Endothelial cell of umbilical vein (primary cell): ENCODE measurements around the gene ZNF423. TPM values are rescaled to one million over a fixed set of nuclear protein-coding genes. Genes with fewer than 3 reads are reported as not detected.

Experiments used
- BruUV-seq: library from RNA; stranded (reverse); fragments of 400-500 nt; replicated peaks from 2 replicates; lab custom pipeline; 2021; lab: Mats Ljungman, UMichigan
- CTCF ChIA-PET: fragments of 300-600, 350-600 bp; sonication (Branson Sonifier 250); formaldehyde crosslinking; loops from one replicate; lab custom pipeline; 2021; ENCODE audit warnings: antibody characterized with exemption, inconsistent platforms; lab: Charles Lee
- POLR2A ChIA-PET: fragments of 300-600, 350-600 bp; sonication (Branson Sonifier 250); formaldehyde crosslinking; loops from one replicate; lab custom pipeline; 2021; ENCODE audit warnings: antibody characterized with exemption, inconsistent platforms; lab: Charles Lee
- DNase-seq: peaks from one replicate; pipeline ENCODE4 v3.0.0-alpha.2; 2011; ENCODE audit warnings: low read depth, low spot score
- FAIRE-seq: peaks from 2 replicates; lab custom pipeline; 2011; peaks lifted over from hg19 to GRCh38; lab: Jason Lieb, UNC
- H2AFZ ChIP-seq: 2 replicates; pipeline ENCODE4 v1.6.0; 2012; ENCODE audit warnings: low read depth, low read length, control low read depth, inconsistent platforms
- H3K27ac ChIP-seq: 2 replicates; pipeline ENCODE4 v1.5.1; 2011; ENCODE audit warnings: low read depth, mild to moderate bottlenecking, control low read depth, low read length, moderate library complexity; ENCODE audit not compliant: insufficient read depth
- H3K27me3 ChIP-seq, 2 experiments: 2 replicates each; pipeline versions ENCODE4 v1.6.0 to v1.6.1; 2011; ENCODE audit warnings: low read length in 2 of 2, mixed read lengths in 1 of 2; ENCODE audit not compliant: control insufficient read depth in 2 of 2, insufficient read depth in 2 of 2
- H3K36me3 ChIP-seq, 2 experiments: 2 replicates in 1 of 2; 3 replicates in 1 of 2; pipeline ENCODE4 v1.5.1; 2011; ENCODE audit warnings: low read length in 2 of 2, mild to moderate bottlenecking in 1 of 2, moderate library complexity in 1 of 2; ENCODE audit not compliant: control insufficient read depth in 2 of 2, insufficient read depth in 2 of 2; ENCODE audit errors: extremely low read depth in 1 of 2
- H3K4me1 ChIP-seq: 3 replicates; pipeline ENCODE4 v1.5.1; 2011; ENCODE audit warnings: mild to moderate bottlenecking, low read length; ENCODE audit not compliant: control insufficient read depth, insufficient read depth; ENCODE audit errors: extremely low read depth
- H3K4me2 ChIP-seq: 2 replicates; pipeline ENCODE4 v1.6.1; 2011; ENCODE audit warnings: low read length, control low read depth, mixed read lengths; ENCODE audit not compliant: insufficient read depth
- H3K4me3 ChIP-seq, 3 experiments: fragments of 200-600 bp in 1 of 3; sonication (generic), shearing (Covaris generic) in 1 of 3; replicated peaks in 1 of 3; 2 replicates each; pipeline ENCODE4 v1.5.1; 2011 to 2016; ENCODE audit warnings: control low read depth in 3 of 3, low read length in 3 of 3, mild to moderate bottlenecking in 2 of 3, inconsistent platforms in 1 of 3, low read depth in 1 of 3, moderate library complexity in 1 of 3; ENCODE audit not compliant: insufficient read depth in 1 of 3
- H3K79me2 ChIP-seq: 2 replicates; pipeline ENCODE4 v1.6.0; 2012; ENCODE audit warnings: low read length, inconsistent platforms; ENCODE audit not compliant: control insufficient read depth, insufficient read depth
- H3K9ac ChIP-seq: replicated peaks from 2 replicates; pipeline ENCODE3; 2011; ENCODE audit warnings: low read length, control low read depth; ENCODE audit not compliant: insufficient read depth; ENCODE audit errors: extremely low read depth
- H3K9me1 ChIP-seq: replicated peaks from 3 replicates; pipeline ENCODE4 v1.6.0; 2011; ENCODE audit warnings: mild to moderate bottlenecking, low read length; ENCODE audit not compliant: control insufficient read depth, insufficient read depth; ENCODE audit errors: extremely low read depth
- H3K9me3 ChIP-seq: replicated peaks from 2 replicates; pipeline ENCODE4 v1.5.1; 2012; ENCODE audit warnings: low read length, inconsistent platforms; ENCODE audit not compliant: control insufficient read depth, insufficient read depth
- H4K20me1 ChIP-seq: replicated peaks from 2 replicates; pipeline ENCODE3; 2011; ENCODE audit warnings: mild to moderate bottlenecking, low read length; ENCODE audit not compliant: control insufficient read depth, insufficient read depth; ENCODE audit errors: extremely low read depth
- EZH2 ChIP-seq: IDR thresholded peaks from 2 replicates; pipeline ENCODE4 v1.6.1; 2012; ENCODE audit warnings: borderline replicate concordance, low read depth, mild to moderate bottlenecking, moderate library complexity, low read length, inconsistent platforms; ENCODE audit not compliant: severe bottlenecking
- FOS ChIP-seq: IDR thresholded peaks from 2 replicates; pipeline ENCODE4 v1.6.1; 2011; ENCODE audit warnings: mild to moderate bottlenecking, low read length, moderate library complexity, borderline replicate concordance; ENCODE audit not compliant: insufficient read depth
- GATA2 ChIP-seq: IDR thresholded peaks from 2 replicates; pipeline ENCODE4 v1.7.0; 2011; ENCODE audit warnings: low read depth, mild to moderate bottlenecking, moderate library complexity, mixed read lengths, low read length; ENCODE audit not compliant: insufficient read length, insufficient read depth
- JUN ChIP-seq: IDR thresholded peaks from 2 replicates; pipeline ENCODE4 v1.6.1; 2011; ENCODE audit warnings: borderline replicate concordance, low read depth; ENCODE audit not compliant: insufficient read length, insufficient read depth
- MYC ChIP-seq: IDR thresholded peaks from one replicate; pipeline ENCODE4 v1.6.1; 2011; ENCODE audit warnings: mild to moderate bottlenecking, low read depth, low read length
- POLR2A ChIP-seq: IDR thresholded peaks from 2 replicates; pipeline ENCODE4 v1.6.1; 2012; ENCODE audit warnings: low read depth, mild to moderate bottlenecking, control low read depth, low read length
- POLR2AphosphoS5 ChIP-seq: IDR thresholded peaks from 2 replicates; pipeline ENCODE4 v1.6.1; 2012; ENCODE audit warnings: low read depth, mild to moderate bottlenecking, control low read depth, low read length, moderate library complexity; ENCODE audit not compliant: insufficient read depth
- dilution Hi-C: fragments of 300-500 bp; cut with MboI; formaldehyde crosslinking; loops from one replicate; pipeline ENCODE4 v1.15.0; 2019; ENCODE audit warnings: low sequenced_read_pairs; ENCODE audit not compliant: extremely low pct_ligation_motif_present
- intact Hi-C: fragments of 100-400 bp; cut with micrococcal nuclease; formaldehyde crosslinking; loops from one replicate; pipeline ENCODE4 v1.10.0; 2022
- polyA plus RNA-seq, 4 experiments: library from polyadenylated mRNA; depleted of rRNA in 3 of 4; stranded (reverse) in 3 of 4; unstranded in 1 of 4; fragments of >200 nt; gene quantifications; 2 replicates each; pipeline versions ENCODE4 v1.2.1 to v1.2.3, GENCODE V29; 2011 to 2012; ENCODE audit warnings: missing spikeins in 1 of 4
- total RNA-seq: library from RNA; stranded (reverse); gene quantifications from 2 replicates; pipeline ENCODE4 v1.2.3, GENCODE V29; 2021
- TF ChIP-seq, protein P1 (sequence below): IDR thresholded peaks from 2 replicates; pipeline ENCODE4 v1.6.1; 2011; ENCODE audit not compliant: insufficient read depth, insufficient read length
- TF ChIP-seq, protein P2 (sequence below), 2 donors: IDR thresholded peaks; 1 replicate in 1 of 2; 2 replicates in 1 of 2; pipeline ENCODE4 v1.5.1; 2011; ENCODE audit warnings: low read length in 2 of 2, mild to moderate bottlenecking in 2 of 2, moderate library complexity in 2 of 2, control low read depth in 1 of 2, inconsistent platforms in 1 of 2, low read depth in 1 of 2; ENCODE audit not compliant: insufficient read depth in 1 of 2; ENCODE audit errors: extremely low read depth in 1 of 2

The ZNF423 gene
- total and polyA plus RNA-seq, 2 donors (not counting 3 experiments of a cell fraction or from before 2014, with no cell fraction given) = 2.2 to 8.1 TPM

DNA sequence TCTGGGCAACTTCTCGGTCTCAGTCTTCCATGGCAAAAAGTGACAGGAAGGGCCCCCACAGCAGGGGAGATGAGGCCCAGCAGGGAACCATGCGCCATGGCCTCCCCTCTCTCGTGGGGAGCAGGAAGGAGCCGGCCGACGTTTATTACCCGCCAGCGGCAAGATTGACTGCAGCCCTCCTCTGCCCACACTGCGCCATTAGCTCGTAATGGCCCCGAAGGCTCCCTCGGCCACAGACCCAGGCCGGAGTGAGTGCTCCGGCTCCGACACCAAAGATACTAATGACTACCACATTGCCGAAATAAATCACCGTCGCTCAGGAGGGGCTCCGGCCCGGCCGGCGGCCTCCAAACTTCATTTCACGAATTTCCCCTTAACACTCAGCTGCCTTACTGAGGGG is 255.4 kb downstream of the ZNF423 start:
- CTCF ChIA-PET = no interaction called here
- H3K36me3 ChIP-seq = no peaks in the 10 kb centered on the region

More for the DNA sequence above, 255.4 kb downstream of the ZNF423 start:
- DNase-seq = no peak
- Histone ChIP-seq H3K27ac (no peak overlapping the region), H3K27me3 (no peaks in the 10 kb centered on the region), H3K9ac (no peak overlapping the region), H3K4me3 (no peak overlapping the region), H3K4me1 (peaks cover 4% of the 10 kb centered on the region), H3K9me1 (no peaks in the 10 kb centered on the region), H4K20me1 (no peaks in the 10 kb centered on the region), H2AFZ (no peak overlapping the region), H3K4me2 (no peak overlapping the region), H3K79me2 (no peaks in the 10 kb centered on the region), H3K9me3 (no peaks in the 10 kb centered on the region)
- intact Hi-C loops (no loop called here), dilution Hi-C loops (no loop called here)
- no peak for TF ChIP-seq POLR2A
- TF ChIP-seq FOS = no peak
- TF ChIP-seq, protein P1, sequence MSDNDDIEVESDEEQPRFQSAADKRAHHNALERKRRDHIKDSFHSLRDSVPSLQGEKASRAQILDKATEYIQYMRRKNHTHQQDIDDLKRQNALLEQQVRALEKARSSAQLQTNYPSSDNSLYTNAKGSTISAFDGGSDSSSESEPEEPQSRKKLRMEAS = no peak
- TF ChIP-seq GATA2 = no peak
- TF ChIP-seq MYC = no peak
- TF ChIP-seq EZH2 = no peak
- no peak for TF ChIP-seq POLR2AphosphoS5
- no peak for TF ChIP-seq JUN
- TF ChIP-seq, protein P2, sequence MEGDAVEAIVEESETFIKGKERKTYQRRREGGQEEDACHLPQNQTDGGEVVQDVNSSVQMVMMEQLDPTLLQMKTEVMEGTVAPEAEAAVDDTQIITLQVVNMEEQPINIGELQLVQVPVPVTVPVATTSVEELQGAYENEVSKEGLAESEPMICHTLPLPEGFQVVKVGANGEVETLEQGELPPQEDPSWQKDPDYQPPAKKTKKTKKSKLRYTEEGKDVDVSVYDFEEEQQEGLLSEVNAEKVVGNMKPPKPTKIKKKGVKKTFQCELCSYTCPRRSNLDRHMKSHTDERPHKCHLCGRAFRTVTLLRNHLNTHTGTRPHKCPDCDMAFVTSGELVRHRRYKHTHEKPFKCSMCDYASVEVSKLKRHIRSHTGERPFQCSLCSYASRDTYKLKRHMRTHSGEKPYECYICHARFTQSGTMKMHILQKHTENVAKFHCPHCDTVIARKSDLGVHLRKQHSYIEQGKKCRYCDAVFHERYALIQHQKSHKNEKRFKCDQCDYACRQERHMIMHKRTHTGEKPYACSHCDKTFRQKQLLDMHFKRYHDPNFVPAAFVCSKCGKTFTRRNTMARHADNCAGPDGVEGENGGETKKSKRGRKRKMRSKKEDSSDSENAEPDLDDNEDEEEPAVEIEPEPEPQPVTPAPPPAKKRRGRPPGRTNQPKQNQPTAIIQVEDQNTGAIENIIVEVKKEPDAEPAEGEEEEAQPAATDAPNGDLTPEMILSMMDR (IDR thresholded peaks at IDR 0.05; ENCODE audit: extremely low read depth in 1 of 2, insufficient read depth in 1 of 2, low read depth in 1 of 2, low read length in 2 of 2) = no peak
- FAIRE-seq = no peak
- POLR2A ChIA-PET = no interaction called here
- BruUV-seq = no TSS peak
